ENCODE results near the gene ST3GAL6. TPM values are rescaled to one million over a fixed set of nuclear protein-coding genes. Genes with fewer than 3 reads are reported as not detected.
A peak's percentile ranks its signal among the peaks of the same experiment; 100 is the strongest.

Gene ST3GAL6
- total and polyA plus RNA-seq, 2 of the 13 experiments (the other 11 are each of a cell fraction or from before 2014, with no cell fraction given), result 17.5 to 23.2 TPM

GRCh38 chr3:98778852-98779413 is 15.8 kb downstream of the ST3GAL6 start (continued):
- peak; percentile 30; the same call in 1 of the 2 replicates for TF ChIP-seq TARDBP (CRISPR knock-in tag; IDR thresholded peaks at IDR 0.05)
- peak; percentile 69 for TF ChIP-seq HMG20B (CRISPR knock-in tag; conservative IDR thresholded peaks at IDR 0.05)
- peak; percentile 86; the same call in 1 of the 2 replicates for TF ChIP-seq ZNF614 (CRISPR knock-in tag; IDR thresholded peaks at IDR 0.05; ENCODE audit: borderline replicate concordance)
- TF ChIP-seq ZNF296 (CRISPR knock-in tag; conservative IDR thresholded peaks at IDR 0.05), result no peak
- TF ChIP-seq IKZF5 (CRISPR knock-in tag; IDR thresholded peaks at IDR 0.05), result peak; percentile 84
- no peak for TF ChIP-seq GTF2F1 (IDR thresholded peaks at IDR 0.05; ENCODE audit: low read length)
- TF ChIP-seq NCOA2 (CRISPR knock-in tag; IDR thresholded peaks at IDR 0.05), result peak; percentile 83
- peak; percentile 75; the same call in 1 of the 2 replicates for TF ChIP-seq CREM (IDR thresholded peaks at IDR 0.05)
- TF ChIP-seq CREM (CRISPR knock-in tag; IDR thresholded peaks at IDR 0.05), result no peak
- TF ChIP-seq, protein P1, sequence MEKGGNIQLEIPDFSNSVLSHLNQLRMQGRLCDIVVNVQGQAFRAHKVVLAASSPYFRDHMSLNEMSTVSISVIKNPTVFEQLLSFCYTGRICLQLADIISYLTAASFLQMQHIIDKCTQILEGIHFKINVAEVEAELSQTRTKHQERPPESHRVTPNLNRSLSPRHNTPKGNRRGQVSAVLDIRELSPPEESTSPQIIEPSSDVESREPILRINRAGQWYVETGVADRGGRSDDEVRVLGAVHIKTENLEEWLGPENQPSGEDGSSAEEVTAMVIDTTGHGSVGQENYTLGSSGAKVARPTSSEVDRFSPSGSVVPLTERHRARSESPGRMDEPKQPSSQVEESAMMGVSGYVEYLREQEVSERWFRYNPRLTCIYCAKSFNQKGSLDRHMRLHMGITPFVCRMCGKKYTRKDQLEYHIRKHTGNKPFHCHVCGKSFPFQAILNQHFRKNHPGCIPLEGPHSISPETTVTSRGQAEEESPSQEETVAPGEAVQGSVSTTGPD (CRISPR knock-in tag; IDR thresholded peaks at IDR 0.05), result peak; percentile 36; the same call in 1 of the 2 replicates
- TF ChIP-seq MXI1 (IDR thresholded peaks at IDR 0.05; ENCODE audit: borderline replicate concordance, low read depth, low read length), result 0 out of 3 replicates have a peak, but pooled peaks have one; percentile 46
- TF ChIP-seq THRA (CRISPR knock-in tag; IDR thresholded peaks at IDR 0.05; ENCODE audit: borderline replicate concordance), result 0 out of 2 replicates have a peak, but pooled peaks have one; percentile 36
- TF ChIP-seq, protein P2, sequence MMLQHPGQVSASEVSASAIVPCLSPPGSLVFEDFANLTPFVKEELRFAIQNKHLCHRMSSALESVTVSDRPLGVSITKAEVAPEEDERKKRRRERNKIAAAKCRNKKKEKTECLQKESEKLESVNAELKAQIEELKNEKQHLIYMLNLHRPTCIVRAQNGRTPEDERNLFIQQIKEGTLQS (CRISPR knock-in tag; IDR thresholded peaks at IDR 0.05), result peak; percentile 15; the same call in 1 of the 2 replicates
- 0 out of 2 replicates have a peak, but pooled peaks have one; percentile 41 for TF ChIP-seq ZNF431 (CRISPR knock-in tag; IDR thresholded peaks at IDR 0.05; ENCODE audit: borderline replicate concordance, low read depth)
- TF ChIP-seq ZNF292 (CRISPR knock-in tag; IDR thresholded peaks at IDR 0.05; ENCODE audit: borderline replicate concordance, low read depth), result peak; percentile 93; the same call in 1 of the 2 replicates
- 0 out of 2 replicates have a peak, but pooled peaks have one; percentile 40 for TF ChIP-seq SIN3A (IDR thresholded peaks at IDR 0.05; ENCODE audit: borderline replicate concordance, low read depth, low read length)
- 0 out of 2 replicates have a peak, but pooled peaks have one; percentile 10 for TF ChIP-seq ARID2 (CRISPR knock-in tag; IDR thresholded peaks at IDR 0.05; ENCODE audit: borderline replicate concordance)
- TF ChIP-seq, protein P3, sequence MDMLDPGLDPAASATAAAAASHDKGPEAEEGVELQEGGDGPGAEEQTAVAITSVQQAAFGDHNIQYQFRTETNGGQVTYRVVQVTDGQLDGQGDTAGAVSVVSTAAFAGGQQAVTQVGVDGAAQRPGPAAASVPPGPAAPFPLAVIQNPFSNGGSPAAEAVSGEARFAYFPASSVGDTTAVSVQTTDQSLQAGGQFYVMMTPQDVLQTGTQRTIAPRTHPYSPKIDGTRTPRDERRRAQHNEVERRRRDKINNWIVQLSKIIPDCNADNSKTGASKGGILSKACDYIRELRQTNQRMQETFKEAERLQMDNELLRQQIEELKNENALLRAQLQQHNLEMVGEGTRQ (IDR thresholded peaks at IDR 0.05; ENCODE audit: low read depth, low read length), result no peak
- TF ChIP-seq, protein P3 (CRISPR knock-in tag; IDR thresholded peaks at IDR 0.05; ENCODE audit: borderline replicate concordance), result peak; percentile 35
- no peak for TF ChIP-seq ZNF382 (CRISPR knock-in tag; IDR thresholded peaks at IDR 0.05; ENCODE audit: borderline replicate concordance)
- TF ChIP-seq ZBTB33 (CRISPR knock-in tag; IDR thresholded peaks at IDR 0.05), result peak; percentile 26; the same call in 1 of the 2 replicates
